Measurements from ENCODE around the gene KLHL2. TPM values are rescaled to one million over a fixed set of nuclear protein-coding genes. Genes with fewer than 3 reads are reported as not detected.
"Not testable (repeated sequence)": the region's sequence is repeated elsewhere in the genome, so short reads cannot be mapped to it uniquely, and the experiment has no call there.

The KLHL2 gene, protein sequence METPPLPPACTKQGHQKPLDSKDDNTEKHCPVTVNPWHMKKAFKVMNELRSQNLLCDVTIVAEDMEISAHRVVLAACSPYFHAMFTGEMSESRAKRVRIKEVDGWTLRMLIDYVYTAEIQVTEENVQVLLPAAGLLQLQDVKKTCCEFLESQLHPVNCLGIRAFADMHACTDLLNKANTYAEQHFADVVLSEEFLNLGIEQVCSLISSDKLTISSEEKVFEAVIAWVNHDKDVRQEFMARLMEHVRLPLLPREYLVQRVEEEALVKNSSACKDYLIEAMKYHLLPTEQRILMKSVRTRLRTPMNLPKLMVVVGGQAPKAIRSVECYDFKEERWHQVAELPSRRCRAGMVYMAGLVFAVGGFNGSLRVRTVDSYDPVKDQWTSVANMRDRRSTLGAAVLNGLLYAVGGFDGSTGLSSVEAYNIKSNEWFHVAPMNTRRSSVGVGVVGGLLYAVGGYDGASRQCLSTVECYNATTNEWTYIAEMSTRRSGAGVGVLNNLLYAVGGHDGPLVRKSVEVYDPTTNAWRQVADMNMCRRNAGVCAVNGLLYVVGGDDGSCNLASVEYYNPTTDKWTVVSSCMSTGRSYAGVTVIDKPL
- total RNA-seq (2014; rRNA removed; shearing (Covaris generic)) = 19.3 and 26.5 TPM in 2 replicates

DNA sequence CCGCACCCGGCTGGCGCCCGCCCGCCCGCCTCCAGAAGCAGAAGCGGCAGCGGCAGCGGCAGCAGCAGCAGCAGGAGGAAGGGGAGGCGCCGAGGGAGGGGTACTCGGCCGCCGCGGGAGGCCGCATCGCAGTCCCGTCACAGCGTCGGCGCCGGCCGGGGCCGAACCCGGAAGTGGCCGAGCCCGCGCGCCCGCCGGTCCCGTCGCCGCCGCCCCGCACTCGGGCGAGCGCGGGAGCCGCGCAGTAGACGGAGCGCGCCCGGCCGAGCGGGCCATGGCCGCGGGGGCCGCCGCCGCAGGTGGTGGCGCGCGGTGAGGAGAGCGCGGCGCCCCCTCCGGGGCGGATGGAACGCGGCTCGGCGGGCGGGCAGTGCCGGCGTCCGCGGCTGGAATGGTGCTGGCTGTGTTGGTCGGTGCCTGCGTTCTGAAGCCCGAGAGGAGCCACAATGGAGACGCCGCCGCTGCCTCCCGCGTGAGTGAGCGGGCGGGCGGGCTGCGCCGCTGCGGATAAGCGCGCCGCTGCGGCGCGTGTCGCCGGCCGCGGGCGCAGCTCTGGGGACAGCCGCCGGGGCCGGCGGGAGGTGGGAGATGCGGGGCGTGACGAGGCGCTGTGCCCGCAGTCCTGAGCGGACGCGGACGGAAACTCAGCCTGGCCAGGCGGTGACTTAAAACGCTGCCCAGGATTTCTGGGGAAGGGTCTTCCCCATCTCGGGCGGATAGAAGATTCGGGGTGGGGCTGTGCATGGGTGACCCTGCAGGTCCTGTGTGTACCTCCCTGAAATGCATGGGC lies at the start of gene KLHL2:
TSS of gene KLHL2 (plus strand) at position 131 of the 790 bp plus-strand sequence. CDS start at position 447, 316 bp downstream.
- DNase-seq (ENCODE audit: low read depth) = peak; percentile 62

GRCh38 chr4:165158762-165159161 lies 48.6 kb upstream of the KLHL2 start:
- DNase-seq (ENCODE audit: low read depth) = no peak

DNA sequence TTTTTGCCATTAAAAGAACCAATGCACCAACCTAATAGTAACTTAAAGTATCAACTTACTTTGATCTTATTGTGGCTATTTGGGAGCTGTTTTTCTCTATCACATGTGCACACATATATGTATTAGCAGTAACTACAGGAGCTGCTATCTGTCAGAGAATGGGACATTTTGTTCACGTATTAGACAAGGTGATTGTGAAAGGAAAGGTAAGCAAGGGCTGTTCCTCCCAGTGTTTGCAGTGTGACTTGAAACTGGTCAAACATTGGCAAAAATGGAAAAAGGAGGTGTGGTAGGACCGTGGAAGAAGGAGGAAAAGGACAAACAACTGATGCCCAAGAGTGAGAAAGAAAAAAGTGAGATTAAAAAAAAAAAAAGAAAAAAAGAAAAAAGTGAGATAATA lies 43.1 kb upstream of the KLHL2 start:
- no peak for DNase-seq (ENCODE audit: low read depth)

DNA sequence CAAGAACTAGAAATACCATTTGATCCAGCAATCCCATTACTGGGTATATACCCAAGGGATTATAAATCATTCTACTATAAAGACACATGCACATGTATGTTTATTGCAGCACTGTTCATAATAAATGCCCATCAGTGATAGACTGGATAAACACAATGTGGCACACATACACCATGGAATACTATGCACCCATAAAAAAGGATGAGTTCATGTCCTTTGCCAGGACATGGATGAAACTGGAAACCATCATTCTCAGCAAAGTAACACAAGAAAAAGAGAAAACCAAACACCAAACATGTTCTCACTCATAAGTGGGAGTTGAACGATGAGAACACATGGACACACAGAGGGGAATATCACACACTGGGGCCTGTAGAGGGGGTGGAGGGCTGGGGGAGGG lies 40.5 kb upstream of the KLHL2 start:
- not testable (repeated sequence) for DNase-seq (ENCODE audit: low read depth)

- no peak for DNase-seq (ENCODE audit: low read depth)
Measured at GRCh38 chr4:165167650-165168049, 39.7 kb upstream of the KLHL2 start.

DNA sequence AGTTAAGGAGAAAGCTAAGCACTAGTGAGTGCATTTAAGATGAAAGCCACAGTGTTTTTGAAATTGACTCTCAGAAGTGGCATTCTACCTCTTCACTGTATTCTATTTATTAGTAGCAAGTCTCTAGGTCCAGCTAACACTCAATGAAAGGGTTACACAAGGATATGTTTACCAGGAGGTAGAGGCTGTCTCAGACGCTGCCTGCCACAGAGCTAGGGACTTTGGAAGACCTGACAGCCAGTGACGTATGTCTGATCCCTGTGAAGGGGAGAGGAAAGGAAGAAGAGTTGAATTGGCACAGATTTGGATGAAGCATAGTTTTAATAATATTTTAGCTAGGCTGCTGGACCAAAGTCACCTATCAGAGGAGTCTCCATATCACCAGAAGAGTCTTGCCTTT lies 36.5 kb upstream of the KLHL2 start:
- DNase-seq (ENCODE audit: low read depth) = no peak

- DNase-seq (ENCODE audit: low read depth) = not testable (repeated sequence)
Measured at GRCh38 chr4:165175470-165175869, 31.9 kb upstream of the KLHL2 start.

DNA sequence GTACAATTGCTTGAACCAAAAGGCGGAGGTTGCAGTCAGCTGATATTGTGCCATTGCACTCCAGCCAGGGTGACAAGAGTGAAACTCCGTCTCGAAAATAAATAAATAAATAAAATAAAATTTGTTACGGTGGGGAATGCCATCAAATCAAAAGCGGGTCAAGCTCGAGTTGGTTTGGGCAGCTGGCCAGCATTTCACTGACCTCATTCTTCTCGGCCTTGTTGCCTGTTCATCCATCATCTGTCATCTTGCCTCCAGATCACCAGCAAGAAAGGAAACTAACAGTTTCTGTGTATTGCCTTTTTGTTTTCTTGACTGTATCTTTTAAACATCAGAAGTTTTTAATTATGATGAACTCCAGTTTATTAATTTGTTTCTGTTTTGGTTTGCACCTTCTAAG lies 31.5 kb upstream of the KLHL2 start:
- DNase-seq (ENCODE audit: low read depth) = peak; percentile 62

DNA sequence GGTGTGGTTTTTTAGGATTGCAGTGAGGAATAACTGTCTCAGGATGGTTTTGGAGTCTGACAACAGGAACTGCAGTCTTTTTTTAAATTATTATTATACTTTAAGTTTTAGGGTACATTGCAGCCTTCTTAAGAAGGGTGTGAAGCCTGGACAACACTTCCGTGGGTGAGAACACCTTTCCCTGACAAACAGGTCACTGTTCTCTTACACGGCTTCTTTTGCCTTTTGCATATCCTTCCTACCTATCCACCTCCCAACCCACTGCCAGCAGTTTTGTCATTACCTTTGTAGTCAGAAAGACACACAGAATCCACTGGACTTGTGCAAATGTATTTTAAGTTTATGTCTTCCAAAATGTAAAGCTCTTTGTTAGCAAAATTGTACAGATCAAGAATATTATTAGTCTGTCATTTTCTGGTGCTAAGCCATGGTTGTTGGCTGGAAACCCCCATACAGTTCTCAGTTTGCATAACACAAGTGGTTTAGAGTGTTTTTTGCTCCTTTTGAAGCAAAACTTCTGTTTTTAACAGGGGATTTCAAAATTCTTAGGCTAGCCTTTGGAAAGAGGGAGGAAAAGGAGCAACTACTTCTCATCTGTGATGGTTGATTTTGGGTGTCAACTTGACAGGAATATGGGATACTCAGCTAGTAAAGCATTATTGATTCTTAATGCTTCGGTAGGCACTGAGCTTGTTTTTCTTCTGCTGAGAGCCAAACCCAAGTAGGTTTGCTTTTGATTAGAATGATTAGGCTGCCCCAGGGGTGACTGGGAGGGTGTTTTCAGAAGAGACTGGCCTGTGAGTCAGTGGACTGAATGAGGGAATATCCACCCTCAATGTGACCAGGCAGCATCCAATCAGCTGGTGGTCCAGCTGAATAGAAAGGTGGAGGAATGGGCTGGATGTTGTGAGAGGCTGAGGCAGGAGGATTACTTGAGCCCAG lies 29.4 kb upstream of the KLHL2 start:
- DNase-seq (ENCODE audit: low read depth) = no peak

- DNase-seq (ENCODE audit: low read depth) = no peak
Measured at GRCh38 chr4:165184220-165184619, 23.1 kb upstream of the KLHL2 start.

DNA sequence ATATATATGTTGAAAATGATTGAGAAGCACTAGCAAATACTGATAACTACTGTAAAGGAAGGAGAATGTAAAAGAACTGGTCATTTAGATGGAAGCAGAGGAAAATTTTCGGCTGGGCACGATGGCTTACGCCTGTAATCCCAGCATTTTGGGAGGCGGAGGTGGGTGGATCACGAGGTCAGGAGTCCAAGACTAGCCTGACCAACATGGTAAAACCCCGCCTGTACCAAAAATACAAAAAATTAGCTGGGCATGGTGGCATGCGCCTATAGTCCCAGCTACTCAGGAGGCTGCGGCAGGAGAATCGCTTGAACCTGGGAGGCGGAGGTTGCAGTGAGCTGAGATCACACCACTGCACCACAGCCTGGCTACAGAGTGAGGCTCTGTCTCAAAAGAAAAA lies 22.4 kb upstream of the KLHL2 start:
- DNase-seq (ENCODE audit: low read depth) = not testable (repeated sequence)

DNA sequence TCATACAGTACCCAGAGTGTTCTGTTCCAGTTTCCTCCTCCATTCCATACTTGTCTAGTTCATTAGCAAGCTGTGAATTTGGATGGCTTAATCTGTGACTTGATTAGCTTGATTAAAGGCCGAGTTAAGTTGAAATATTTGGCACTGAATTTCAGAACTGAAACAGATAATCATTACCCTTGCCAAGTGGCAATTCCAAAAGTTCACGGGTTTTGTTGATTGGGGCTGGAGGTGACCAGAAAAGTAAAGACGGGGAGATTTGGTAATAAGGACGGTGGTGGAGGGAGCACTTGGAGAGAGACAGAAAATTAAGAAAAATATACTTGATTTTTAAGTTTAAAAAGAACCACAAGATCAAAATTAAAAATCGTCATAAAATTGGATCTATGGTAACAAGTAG lies 21.9 kb upstream of the KLHL2 start:
- DNase-seq (ENCODE audit: low read depth) = no peak

DNA sequence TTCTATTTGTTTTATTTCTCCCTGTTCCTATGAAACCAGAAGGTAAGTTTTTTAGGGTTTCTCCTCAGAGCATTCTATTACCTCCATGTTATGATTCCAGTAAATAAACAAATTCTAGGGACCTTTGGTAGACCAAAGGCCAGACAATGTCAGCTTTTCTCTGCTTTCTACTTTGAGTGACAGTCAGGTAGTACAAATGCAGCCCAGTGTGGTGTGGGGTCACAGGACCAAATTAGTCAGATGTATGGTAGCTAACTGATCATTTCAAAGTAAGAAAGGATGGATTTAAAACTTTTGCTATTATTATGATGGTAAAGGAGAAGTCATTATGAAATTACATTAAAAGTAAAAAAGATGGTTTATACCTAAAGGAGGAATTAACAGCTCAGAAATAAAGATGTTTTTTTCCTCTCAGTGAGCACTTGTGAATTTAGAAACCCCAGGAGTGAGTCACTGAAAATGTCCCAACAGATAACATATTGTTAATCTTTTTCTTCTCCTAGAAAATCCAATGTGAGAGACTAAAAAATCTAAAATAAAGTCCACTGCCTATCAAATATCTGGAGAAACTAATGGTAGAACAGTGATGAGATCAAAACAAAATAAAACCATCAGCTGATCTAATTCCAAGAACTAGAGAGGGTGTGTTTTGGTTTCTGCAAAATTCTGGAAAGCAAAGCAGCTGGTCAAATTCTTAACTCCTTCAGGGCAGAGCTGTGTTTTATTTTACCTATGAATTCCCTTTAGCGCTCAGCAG lies 16.6 kb upstream of the KLHL2 start:
- DNase-seq (ENCODE audit: low read depth) = no peak

- DNase-seq (ENCODE audit: low read depth) = no peak
Measured at GRCh38 chr4:165191348-165191656, 16.1 kb upstream of the KLHL2 start.

DNA sequence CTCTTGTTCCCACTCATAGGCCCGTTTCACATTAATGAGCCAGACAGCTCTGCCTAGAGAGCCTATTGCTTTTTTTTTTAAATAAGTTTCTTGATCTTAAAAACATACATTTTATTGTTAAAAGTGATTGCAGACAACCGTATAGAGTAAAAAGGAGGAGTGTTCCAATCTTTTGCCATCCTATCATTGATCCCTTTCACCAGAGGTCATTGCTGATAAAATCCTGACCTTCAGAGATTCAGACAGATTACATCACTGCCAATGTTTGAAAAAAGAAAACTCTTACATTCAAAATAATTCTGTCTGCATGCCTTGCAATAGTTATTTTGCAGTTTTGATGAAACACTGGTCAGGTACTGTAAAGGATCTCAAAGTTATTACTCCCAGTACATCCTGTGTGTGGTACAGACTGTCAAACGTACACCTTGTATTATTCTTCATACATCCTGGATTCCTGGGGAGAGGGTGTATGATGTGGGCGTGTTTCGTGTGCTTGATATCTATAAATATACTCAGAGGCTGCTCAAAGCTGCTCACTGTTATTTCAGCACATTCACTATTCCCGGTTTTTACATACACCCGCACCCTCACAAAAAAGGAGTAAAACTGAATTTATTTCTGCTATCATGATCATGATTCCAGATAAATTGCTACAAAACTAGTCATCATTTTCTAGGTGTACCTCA lies 15.4 kb upstream of the KLHL2 start:
- DNase-seq (ENCODE audit: low read depth) = no peak

DNA sequence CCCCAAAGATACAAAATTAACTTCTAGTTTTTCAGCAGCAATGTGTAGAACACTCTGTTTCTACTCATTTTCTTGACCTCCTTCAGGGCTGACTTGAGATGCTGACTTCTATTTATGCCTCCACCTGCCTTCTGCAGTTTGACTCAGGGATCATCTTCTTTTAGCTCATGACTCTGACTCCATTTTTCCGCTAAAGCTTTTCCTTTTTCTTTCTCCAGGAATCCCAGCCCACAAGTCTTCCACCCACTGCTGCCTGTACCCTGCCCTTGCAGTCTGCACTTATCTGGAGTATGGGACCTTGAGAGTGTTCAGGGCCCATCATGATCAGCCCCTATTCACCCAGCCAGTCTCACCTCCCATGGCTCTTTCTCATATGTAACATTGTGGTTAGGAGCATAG lies 14.9 kb upstream of the KLHL2 start:
- DNase-seq (ENCODE audit: low read depth) = no peak

DNA sequence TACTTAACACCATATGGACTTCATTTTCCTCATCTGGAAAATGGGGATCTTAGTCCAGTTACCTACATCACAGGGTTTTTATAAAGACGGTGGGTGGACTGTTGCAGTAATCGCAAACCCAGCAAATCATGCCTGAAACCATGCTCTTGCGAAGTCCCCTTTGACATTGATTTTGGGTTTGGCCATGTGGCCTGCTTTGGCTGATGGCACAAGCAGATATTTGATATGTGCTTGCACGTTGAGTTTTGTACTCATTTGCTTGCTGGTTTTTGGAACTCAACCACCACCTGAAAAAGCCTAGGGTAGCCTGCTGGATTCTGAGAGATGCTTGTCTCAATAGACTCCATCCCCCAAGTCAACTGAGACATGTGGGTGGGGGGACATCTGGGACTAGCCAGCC lies 14.4 kb upstream of the KLHL2 start:
- no peak for DNase-seq (ENCODE audit: low read depth)

GRCh38 chr4:165194368-165194767 lies 13.0 kb upstream of the KLHL2 start:
- DNase-seq (ENCODE audit: low read depth) = no peak

DNA sequence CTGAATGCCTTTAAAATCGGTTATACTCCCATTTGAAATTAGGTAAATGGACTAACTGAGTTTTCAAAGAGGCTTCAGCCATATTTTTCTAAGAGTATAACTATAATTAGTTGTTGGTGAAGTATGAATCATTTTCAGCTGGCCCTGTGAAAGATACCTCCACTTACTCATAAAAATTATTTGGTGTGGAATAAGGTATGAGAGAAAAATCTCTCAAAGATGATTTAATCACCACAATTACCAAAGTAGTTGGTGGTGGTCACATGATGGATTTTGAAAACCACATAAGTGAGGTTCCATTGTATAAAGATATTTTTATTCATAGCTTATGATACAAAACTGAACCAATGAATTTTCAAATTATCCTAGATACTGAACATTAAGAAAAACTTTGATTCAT lies 9.0 kb upstream of the KLHL2 start:
- DNase-seq (ENCODE audit: low read depth) = peak; percentile 50

- DNase-seq (ENCODE audit: low read depth) = peak; percentile 26
Measured at GRCh38 chr4:165199286-165199685, 8.1 kb upstream of the KLHL2 start.

Data from M059J (cell line).